Measurements from ENCODE around the gene ZNF622.
A peak's percentile ranks its signal among the peaks of the same experiment; 100 is the strongest.
"Not testable (repeated sequence)": the region's sequence is repeated elsewhere in the genome, so short reads cannot be mapped to it uniquely, and the experiment has no call there.

ZNF622 gene

DNA sequence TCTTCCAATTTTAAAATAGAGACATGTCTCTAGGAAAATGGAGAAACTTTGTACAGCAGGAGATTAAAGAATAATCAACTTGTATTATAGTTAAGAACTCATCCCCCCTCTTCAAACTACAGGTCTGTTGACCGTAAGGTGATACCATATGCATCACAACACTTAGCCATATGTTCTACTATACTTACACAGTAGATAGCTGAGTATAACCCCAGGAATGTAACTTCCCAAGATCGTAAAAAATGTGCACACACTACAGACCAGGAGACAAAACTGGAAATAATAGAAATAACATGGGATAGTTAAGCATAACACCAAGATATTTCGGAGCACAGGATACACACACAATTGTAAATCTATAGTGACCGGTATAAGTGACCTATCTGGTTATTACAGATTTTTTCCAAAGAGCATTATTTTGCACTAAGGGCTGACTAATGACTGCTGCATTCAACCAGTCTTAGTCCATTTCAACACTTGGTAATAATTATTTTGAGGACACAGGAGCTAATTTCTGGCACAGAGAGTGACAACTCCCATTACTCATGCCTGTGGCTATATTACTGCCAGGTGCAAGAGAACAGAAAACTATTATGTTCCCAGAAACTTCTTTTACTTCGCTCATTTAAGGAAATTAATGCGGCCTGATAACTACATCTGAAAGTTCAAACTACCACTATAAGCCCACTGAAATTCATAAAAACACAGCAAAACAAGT, 15.4 kb upstream of the ZNF622 start:
- DNase-seq (ENCODE audit: low read depth in 3 of 3): no peak

DNA sequence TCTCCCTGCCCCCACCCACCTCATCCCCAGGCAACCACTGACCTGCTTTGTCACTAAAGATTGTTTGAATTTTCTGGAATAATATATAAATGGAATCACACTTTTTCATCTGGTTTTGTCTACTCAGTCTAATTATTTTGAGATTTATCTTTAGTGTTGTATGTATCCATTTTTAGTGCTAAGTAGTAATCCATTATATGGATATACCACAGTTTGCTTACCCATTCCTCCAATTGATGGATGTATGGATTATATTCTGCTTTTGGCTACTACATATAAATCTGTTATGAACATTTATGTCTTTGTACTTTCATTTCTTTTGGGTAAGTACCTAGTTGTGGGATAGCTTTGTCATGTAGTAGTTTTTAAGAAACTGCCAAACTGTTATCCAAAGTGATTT, 14.5 kb upstream of the ZNF622 start:
- DNase-seq (ENCODE audit: low read depth in 3 of 3): no peak

DNA sequence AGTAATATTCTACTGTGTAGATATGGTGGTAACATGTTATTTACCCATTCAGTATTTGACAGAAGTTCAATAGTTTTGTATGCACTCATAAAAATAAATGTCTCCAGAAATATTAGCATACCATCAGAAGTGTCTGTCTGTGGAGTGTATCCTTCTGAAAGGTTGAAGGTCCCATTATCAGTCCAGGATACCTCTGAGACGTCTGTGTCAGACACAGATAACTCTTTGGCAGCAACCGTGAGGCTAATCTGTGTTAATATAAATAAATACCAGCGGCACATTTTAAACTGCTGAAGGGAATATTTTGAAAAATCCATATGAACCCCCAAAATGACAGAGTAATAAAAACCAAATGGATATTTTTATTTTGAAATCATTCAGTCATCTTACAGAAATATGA, 11.9 kb upstream of the ZNF622 start:
- DNase-seq (ENCODE audit: low read depth in 3 of 3): no peak

DNA sequence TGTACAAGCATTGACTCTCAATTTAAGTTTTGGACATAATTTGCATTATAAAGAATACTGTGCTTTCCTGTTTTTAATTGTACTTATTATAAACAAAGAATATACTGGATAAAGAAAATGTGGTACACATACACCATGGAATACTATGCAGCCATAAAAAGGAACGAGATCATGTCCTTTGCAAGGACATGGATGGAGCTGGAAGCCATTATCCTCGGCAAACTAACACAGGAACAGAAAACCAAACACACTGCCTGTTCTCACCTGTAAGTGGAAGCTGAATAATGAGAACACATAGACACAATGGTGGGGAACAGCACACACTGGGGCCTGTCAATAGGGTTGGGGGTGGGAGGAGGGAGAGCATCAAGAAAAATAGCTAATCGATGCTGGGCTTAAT, 10.8 kb upstream of the ZNF622 start:
- DNase-seq (ENCODE audit: low read depth in 3 of 3): not testable (repeated sequence)

DNA sequence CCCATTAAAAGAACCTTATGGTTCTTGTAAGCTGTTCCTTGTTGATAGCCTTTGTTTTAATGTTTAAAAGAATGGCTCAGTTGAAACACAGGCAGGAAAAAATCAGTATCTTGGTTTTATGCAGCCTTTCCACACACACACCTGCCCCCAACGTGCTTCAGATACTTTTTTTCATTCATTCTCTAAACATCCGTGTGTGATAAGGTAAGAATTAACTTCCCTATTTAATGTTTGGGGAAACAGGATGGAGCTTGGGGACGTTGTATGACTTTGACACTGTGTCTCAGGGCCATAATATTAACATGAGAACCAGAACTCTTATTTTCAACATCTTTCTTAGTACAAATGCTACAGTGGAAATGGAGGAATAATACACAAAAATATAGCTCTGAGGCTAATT, 5.8 kb upstream of the ZNF622 start:
- no peak for DNase-seq (ENCODE audit: low read depth in 3 of 3)

DNA sequence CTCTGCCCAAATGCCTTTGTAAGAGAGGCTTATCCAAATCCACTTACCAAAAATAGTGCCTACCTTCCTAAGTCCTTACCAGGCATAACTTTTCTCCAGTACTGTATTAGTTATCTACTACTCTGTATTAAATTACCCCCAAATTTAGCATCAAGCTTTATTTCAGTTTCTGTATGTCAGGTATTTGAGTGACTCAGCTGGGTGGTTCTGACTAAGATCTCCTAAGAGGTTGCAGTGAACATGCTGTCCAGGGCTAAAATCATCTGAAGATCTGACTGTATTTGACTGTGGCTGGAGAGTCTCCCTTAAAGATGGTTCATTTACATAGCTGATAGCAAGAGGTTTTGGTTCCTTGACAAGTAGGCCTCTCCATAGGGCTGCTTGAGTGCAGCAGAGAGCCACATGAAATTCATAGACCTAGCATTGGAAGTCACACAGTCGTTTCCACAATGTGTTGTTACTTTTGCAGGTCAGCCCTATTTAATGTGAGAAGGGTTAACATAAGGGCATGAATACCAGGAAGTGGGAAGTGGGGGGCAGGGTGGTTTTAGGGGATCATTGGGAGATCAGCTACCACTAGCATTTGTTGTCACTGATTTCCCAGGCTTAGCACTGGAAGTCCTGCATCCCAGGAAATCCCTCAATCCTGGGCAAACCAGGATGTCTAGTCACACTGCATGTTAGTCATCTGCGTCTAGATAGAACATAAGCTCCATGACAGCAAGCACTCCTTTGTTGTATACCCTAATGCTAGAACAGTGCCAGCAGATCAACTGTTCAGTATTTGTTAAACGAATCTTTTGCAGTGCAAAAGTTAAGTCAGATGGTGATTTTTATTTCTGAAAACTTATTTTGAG, 2.0 kb upstream of the ZNF622 start:
- DNase-seq (ENCODE audit: low read depth in 3 of 3): peak in 1 of 3 experiments; percentile 9

DNA sequence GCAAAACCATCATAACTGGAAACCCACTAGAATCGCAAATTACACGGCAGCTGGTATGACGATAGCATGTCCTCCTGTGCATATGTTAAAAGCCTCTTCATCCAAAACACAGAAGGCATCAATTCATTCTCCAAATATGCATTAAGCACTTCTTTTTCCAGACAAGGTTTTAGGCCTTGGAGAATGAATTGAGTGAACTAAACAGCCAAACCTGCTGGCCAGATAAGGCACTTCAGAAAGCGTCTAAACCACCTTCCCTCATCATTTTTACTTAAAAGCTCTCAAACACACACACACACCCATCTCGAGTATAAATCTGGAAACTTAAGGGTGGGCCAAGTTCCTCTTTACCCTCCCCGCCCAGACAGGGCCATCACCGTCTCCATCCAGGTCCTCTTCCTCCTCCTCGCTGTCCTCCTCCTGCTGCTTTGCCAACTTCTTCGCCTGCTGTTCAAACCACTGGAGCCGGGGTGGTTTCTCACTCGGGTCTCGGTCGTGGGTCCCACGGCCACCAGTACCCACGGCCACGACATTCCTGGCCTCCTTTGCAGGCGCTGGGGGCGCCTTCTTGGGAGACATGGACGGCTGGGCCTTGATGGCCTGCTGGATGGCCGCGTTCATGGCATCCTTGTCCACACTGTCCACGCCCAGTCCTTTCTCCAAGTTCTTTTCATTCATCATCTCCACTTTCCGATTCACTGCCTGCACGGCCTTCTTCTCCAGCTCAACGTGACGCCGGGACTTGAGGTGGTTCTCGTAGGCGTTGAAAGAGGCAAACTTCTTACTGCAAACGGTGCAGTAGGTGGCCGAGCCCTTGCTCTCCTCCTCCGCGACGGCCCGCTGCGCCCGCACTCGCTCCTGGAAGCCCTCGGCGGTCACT, 696 bp downstream of the ZNF622 start:
- no peak for DNase-seq (ENCODE audit: low read depth in 3 of 3)

DNA sequence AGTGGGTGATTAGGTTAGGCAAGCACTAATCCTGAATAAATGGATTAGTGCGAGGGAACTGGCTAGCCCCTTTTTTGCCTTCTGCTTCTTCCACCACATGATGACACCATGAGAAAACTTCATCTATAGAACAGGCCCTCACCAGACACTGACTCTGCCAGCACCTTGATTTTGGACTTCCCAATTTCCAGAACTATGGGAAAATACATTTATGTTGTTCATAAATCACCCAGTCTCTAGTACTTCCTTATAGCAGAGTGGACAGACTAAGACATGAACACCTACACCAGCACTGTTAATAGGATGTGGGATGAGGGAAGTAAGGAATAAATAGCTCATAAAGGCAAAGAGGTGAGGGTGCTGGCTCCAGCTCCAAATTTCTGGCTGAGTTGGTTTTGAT, 1.4 kb downstream of the ZNF622 start:
- no peak for DNase-seq (ENCODE audit: low read depth in 3 of 3)

DNA sequence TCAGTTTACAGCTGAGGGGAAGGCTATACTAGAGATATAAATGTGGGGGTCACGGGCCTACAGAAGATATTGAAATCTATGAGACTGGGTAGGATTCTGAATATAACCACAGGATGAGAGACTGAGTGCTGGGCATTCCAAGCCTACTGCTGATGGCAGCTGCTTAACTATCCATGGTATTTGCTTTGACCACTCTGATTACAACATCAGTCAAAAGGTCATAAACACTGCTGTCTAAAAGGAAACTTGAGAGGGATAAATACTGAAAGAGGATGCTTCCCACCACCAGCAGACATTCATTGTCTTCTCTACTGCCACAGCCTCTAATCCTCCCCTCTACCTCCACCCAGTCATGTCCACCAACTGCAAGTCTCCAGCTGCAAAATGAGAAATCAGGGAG, 3.8 kb downstream of the ZNF622 start:
- no peak for DNase-seq (ENCODE audit: low read depth in 3 of 3)

DNA sequence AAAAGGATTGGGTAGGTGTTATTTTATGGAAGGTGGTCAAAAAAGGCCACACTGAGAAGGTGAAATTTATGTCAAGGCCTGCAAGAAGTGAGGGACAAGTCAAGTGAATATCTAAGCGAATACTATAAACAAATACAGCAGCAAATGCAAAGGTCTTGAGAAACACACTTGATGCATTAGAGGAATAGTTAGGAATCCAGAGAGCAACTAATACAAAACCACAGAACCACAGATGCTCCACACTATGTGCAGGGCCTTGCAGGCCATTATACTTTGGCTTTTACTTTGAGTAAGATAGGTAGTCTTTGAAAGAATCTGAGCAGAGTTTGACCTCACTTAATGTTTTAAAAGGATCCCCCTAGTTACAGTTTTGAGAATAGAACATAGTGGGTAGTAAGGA, 4.6 kb downstream of the ZNF622 start:
- no peak for DNase-seq (ENCODE audit: low read depth in 3 of 3)

DNA sequence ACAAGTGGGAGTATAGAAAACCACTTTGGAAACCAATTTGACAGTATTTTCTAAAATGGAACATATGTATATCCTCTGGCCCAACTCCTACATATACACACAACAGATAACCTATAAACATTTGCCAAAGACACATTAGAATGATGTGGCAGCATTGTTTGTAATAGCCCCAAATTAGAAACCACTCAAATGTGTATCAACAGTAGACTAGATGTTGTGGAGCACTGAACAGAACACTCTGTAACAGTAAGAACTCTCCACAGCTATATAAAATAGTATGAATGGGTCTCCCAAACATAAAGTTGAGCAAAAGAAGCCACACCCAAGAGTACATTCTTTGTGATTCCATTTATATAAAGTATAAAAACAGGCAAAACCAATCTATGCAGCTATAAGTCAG, 6.1 kb downstream of the ZNF622 start:
- no peak for DNase-seq (ENCODE audit: low read depth in 3 of 3)

DNA sequence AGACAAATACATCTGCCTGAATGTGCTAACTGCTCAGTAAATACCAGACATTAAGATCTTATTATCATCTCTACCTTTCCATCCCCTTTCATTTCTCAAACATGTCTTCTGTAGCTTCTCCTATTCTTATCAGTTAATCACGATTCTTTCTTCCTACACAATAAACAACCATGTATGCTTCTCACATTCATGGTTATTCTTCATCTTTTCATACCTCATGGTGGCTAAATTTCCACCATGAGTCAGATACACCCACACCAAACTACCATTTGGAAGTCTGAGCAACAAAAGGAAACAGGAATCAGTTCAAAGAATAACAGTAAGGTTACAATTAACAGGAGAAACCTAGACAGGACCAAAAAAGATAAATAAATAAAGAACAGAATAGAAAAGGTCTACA, 7.7 kb downstream of the ZNF622 start:
- DNase-seq (ENCODE audit: low read depth in 3 of 3): no peak

DNA sequence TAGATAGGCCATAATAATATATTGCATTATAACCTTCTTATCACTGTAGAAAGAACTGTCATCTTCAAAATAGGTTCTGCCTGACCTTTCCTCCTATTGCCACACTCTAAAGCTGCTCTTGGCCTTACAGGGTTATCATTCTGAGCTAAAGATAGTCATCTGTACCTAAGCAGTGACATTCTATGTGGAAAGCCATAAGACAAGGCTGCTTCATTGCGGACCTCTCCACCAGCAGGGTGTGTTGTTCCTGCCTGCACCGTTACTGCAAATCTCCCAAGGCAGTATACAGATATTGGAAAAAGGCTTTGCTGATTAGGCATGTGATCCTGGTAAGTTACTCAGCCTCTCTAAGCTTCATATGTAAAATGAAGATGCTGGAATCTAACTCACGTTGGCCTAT, 8.1 kb downstream of the ZNF622 start:
- DNase-seq (ENCODE audit: low read depth in 3 of 3): no peak

DNA sequence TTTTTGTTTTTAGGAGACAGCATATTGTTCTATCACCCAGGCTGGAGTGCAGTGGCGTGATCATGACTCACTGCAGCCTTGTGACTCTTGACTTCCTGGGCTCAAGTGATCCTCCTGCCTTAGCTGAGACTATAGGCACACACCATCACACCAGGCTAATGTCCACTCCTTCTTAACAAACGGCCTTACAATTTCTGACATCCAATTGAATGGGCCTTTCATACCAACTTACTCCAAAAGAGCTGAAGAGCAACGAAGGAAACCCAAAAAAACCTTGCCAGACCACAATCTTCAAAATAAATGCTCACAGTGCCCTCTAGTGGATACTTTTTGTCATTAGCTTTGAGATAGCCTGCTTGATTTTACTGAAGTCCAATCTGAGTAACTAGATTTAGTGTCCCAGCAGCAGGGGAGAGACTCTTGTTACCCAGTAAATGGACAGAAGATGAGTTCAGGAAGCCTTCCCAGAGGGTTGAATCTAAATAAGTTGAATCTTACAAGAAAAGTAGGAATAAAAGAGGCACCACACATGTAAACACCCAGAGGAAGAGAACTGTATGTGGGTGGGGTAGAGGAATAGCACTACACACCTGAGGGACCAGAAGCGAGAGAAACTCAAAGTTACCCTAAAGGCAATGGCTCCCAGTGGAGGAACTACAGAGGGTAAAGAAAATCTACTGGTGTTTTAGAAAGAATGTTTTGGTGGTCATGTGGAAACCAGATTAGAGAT, 9.3 kb downstream of the ZNF622 start:
- peak in 1 of 3 experiments; percentile 16 for DNase-seq (ENCODE audit: low read depth in 3 of 3)

DNA sequence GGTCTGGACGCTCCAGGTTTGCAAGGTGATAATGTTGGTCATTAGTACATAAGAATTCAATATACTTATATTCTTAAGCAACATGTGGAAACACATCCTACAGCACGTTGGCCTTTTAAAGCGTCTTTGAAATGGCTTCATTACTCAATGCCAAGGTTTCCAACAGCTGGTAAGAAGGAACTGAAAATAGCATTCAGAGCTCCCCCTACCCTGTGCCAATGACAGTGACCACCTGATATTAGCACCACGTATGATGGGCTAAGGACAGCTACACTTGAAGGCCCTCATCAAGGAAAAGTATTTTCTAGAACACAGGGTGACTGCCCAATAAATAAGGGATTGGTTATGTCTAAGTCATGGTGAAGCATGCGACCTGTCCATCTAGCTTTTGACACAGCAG, 9.9 kb downstream of the ZNF622 start:
- DNase-seq (ENCODE audit: low read depth in 3 of 3): no peak

DNA sequence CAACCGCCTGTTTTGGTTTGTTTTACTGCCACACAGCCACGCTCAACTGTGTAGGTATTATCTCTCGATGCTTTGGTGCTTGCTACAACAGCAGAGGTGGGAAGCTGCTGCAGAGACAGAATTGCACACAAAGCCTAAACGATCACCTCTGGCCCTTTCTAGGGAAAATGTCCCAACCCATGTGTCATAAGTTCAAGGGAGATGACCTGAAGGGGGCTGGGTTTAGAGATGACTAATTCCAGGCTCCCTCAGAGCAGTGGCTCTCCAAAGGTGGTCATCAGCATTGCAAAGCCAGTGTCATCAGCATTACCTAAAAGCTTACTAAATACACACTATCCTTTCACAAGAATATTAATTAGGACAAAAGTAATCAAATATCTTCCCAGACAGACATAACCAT, 10.9 kb downstream of the ZNF622 start:
- no peak for DNase-seq (ENCODE audit: low read depth in 3 of 3)

DNA sequence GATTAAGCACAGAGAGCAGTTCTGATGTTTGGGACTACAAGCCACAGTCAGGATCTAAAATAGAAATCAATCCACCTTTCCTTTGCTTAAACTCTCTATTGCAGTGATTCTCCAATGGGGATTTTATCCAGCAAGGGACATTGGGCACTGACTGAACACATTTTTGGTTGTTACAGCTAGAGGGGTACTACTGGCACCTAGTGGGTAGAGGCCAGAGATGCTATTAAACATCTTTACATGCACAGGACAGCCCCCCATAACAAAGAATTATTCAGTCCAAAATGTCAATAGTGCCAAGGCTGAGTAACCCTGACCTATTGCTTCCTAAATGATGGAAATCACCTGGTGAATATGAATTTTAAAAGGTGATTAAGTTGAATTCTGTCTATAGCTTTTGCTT, 12.0 kb downstream of the ZNF622 start:
- no peak for DNase-seq (ENCODE audit: low read depth in 3 of 3)

DNA sequence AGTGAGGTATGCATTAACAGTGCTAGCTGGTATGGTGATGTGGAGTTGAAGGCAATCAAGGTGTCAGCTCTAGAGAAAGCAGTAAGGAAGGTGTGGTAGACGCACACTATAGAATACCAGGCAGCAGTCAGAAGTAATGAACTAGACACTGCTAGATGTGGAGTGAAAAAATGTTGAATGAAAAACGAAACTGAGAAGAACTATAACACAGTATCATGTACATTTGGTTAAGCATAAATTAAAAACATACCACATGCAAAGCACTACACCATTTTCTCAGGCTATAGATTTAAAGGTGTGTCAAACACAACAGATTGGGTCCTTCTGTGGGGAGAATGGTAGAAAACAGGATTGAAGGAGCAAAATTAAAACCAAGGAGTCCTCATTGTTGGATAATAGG, 15.4 kb downstream of the ZNF622 start:
- no peak for DNase-seq (ENCODE audit: low read depth in 3 of 3)

DNA sequence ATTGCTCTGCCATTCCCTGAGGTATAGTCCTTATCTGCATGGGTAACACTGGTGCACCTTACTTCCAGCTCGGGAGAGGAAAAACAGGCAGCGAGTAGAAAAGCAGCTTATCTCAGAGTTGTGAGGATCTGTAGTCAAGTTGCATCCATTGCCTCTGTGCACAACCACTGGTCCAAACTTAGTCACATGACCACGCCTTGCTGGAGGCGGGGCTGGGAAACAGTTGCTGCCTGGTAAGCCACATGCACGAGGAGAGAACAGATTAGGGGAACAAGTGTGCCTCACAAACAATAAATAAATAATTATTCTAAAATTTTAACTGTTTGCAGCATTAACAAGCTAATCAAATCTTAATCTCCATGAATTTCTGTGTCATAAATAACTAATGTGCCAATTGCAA, 18.6 kb downstream of the ZNF622 start:
- DNase-seq (ENCODE audit: low read depth in 3 of 3): no peak

DNA sequence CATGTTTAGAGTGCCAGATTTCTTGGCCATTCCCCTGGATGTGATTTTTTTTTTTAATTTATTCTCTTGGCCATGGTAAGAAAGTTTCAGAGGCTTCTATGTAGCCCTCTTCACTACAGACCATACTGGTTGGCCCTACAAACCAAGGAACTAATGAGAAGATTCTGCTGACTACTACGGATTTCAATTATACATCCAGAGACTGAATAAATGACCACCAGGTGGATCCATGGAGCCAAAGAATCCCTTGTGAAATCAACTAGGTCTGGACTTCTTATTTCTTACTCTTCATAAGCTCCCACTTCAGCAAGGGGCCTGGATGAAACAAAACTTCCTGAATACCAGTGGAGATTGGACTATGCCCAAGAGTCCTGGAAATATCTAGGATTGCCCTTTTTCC, 27.6 kb downstream of the ZNF622 start:
- no peak for DNase-seq (ENCODE audit: low read depth in 3 of 3)

DNA sequence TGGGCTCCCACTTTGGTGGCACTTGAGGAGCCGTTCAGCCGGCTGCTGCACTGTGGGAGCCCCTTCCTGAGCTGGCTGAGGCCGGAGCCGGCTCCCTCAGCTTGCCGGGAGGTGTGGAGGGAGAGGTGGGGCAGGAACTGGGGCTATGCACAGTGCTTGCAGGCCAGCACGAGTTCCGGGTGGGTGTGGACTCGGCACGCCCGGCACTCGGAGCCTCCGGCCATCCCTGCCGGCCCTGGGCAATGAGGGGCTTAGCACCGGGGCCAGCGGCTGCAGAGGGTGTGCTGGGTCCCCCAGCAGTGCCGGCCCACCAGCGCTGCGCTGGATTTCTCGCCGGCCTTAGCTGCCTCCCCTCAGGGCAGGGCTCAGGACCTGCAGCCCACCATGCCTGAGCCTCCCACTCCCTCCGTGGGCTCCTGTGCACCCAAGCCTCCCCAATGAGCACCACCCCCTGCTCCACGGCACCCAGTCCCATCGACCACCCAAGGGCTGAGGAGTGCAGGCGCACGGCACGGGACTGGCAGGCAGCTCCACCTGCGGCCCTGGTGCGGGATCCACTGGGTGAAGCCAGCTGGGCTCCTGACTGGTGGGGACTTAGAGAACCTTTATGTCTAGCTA, 29.4 kb downstream of the ZNF622 start:
- not testable (repeated sequence) for DNase-seq (ENCODE audit: low read depth in 3 of 3)
